DND-41 (cell line): ENCODE measurements around the gene LCORL.

ENCODE experiments used
- EZH2 ChIP-seq: IDR thresholded peaks from 3 replicates; pipeline ENCODE4 v1.6.1; 2012; ENCODE audit warnings: borderline replicate concordance, low read depth, mild to moderate bottlenecking, moderate library complexity, low read length, inconsistent platforms; ENCODE audit not compliant: severe bottlenecking
- TF ChIP-seq, protein P1 (sequence below): IDR thresholded peaks from 2 replicates; pipeline ENCODE4 v1.5.1; 2012; ENCODE audit warnings: borderline replicate concordance, low read length, moderate library complexity, mild to moderate bottlenecking; ENCODE audit not compliant: poor library complexity, severe bottlenecking; ENCODE audit errors: extremely low read depth

DNA sequence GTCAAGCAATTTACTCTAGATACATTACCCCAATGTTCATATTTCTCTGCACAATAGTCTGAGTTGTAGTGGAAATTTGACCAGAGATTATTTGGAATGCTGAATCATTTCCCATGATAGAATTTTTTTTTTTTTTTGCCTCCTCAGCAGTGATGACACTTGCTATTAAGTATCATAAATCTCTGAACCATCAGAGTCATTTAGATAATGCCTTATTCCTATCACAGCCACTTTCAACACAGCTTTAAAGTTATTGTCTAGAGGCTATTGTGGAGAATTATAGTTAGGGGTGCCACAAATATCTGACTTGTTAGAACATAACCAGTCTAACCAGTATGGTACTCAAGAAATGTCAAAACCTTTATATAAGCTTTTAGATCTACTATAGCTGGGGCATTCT, 79.8 kb downstream of the LCORL start:
- TF ChIP-seq, protein P1, sequence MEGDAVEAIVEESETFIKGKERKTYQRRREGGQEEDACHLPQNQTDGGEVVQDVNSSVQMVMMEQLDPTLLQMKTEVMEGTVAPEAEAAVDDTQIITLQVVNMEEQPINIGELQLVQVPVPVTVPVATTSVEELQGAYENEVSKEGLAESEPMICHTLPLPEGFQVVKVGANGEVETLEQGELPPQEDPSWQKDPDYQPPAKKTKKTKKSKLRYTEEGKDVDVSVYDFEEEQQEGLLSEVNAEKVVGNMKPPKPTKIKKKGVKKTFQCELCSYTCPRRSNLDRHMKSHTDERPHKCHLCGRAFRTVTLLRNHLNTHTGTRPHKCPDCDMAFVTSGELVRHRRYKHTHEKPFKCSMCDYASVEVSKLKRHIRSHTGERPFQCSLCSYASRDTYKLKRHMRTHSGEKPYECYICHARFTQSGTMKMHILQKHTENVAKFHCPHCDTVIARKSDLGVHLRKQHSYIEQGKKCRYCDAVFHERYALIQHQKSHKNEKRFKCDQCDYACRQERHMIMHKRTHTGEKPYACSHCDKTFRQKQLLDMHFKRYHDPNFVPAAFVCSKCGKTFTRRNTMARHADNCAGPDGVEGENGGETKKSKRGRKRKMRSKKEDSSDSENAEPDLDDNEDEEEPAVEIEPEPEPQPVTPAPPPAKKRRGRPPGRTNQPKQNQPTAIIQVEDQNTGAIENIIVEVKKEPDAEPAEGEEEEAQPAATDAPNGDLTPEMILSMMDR = no peak
- TF ChIP-seq EZH2 = no peak
